Stimulated activated CD8-positive, alpha-beta memory T cell treated with anti-CD3 and anti-CD28 coated beads, Interleukin-12 subunit alpha, Interleukin-12 subunit beta, amount 100 ng/mL, for 1 hour (primary cell): Measurements from ENCODE around the gene SH3GLB1.
A peak's percentile ranks its signal among the peaks of the same experiment; 100 is the strongest.

Experiments
- DNase-seq: peaks from one replicate; pipeline ENCODE4 v3.0.0-alpha.2; 2020; ENCODE audit warnings: low read depth

The SH3GLB1 gene

GRCh38 chr1:86739648-86740509 lies 35.5 kb downstream of the SH3GLB1 start:
- DNase-seq = no peak

- peak; percentile 20 for DNase-seq
Observed at GRCh38 chr1:86741947-86742572, 37.7 kb downstream of the SH3GLB1 start.

GRCh38 chr1:86747304-86747703 lies 42.9 kb downstream of the SH3GLB1 start:
- no peak for DNase-seq

GRCh38 chr1:86748622-86749373 lies 44.4 kb downstream of the SH3GLB1 start:
- no peak for DNase-seq

- no peak for DNase-seq
Observed at GRCh38 chr1:86750076-86750475, 45.7 kb downstream of the SH3GLB1 start.

GRCh38 chr1:86750530-86750929 lies 46.2 kb downstream of the SH3GLB1 start:
- no peak for DNase-seq

- no peak for DNase-seq
Observed at GRCh38 chr1:86751923-86752322, 47.5 kb downstream of the SH3GLB1 start.

GRCh38 chr1:86753700-86754099 lies 49.3 kb downstream of the SH3GLB1 start:
- DNase-seq = no peak

- DNase-seq = no peak
Observed at GRCh38 chr1:86754265-86754974, 50.0 kb downstream of the SH3GLB1 start.

- DNase-seq = no peak
Observed at GRCh38 chr1:86756062-86756406, 51.7 kb downstream of the SH3GLB1 start.

- no peak for DNase-seq
Observed at GRCh38 chr1:86757272-86757984, 53.1 kb downstream of the SH3GLB1 start.

GRCh38 chr1:86758570-86758969 lies 54.2 kb downstream of the SH3GLB1 start:
- DNase-seq = no peak

GRCh38 chr1:86760199-86760598 lies 55.8 kb downstream of the SH3GLB1 start:
- no peak for DNase-seq

- no peak for DNase-seq
Observed at GRCh38 chr1:86762336-86762735, 58.0 kb downstream of the SH3GLB1 start.

- no peak for DNase-seq
Observed at GRCh38 chr1:86764523-86764922, 60.1 kb downstream of the SH3GLB1 start.

GRCh38 chr1:86765073-86765472 lies 60.7 kb downstream of the SH3GLB1 start:
- DNase-seq = no peak

- no peak for DNase-seq
Observed at GRCh38 chr1:86765674-86766073, 61.3 kb downstream of the SH3GLB1 start.

GRCh38 chr1:86768554-86768953 lies 64.2 kb downstream of the SH3GLB1 start:
- DNase-seq = no peak

GRCh38 chr1:86769065-86769464 lies 64.7 kb downstream of the SH3GLB1 start:
- no peak for DNase-seq

- no peak for DNase-seq
Observed at GRCh38 chr1:86773341-86774288, 69.2 kb downstream of the SH3GLB1 start.
